Endothelial cell of umbilical vein (primary cell): ENCODE results near the gene TECTA.

ENCODE experiments used
- CTCF ChIP-seq, 2 donors: IDR thresholded peaks; 1 replicate in 1 of 2; 2 replicates in 1 of 2; pipeline ENCODE4 v1.5.1; 2011; ENCODE audit warnings: low read length in 2 of 2, mild to moderate bottlenecking in 2 of 2, moderate library complexity in 2 of 2, control low read depth in 1 of 2, inconsistent platforms in 1 of 2, low read depth in 1 of 2; ENCODE audit not compliant: insufficient read depth in 1 of 2; ENCODE audit errors: extremely low read depth in 1 of 2
- EZH2 ChIP-seq: IDR thresholded peaks from 2 replicates; pipeline ENCODE4 v1.6.1; 2012; ENCODE audit warnings: borderline replicate concordance, low read depth, mild to moderate bottlenecking, moderate library complexity, low read length, inconsistent platforms; ENCODE audit not compliant: severe bottlenecking
- FOS ChIP-seq: IDR thresholded peaks from 2 replicates; pipeline ENCODE4 v1.6.1; 2011; ENCODE audit warnings: mild to moderate bottlenecking, low read length, moderate library complexity, borderline replicate concordance; ENCODE audit not compliant: insufficient read depth
- GATA2 ChIP-seq: IDR thresholded peaks from 2 replicates; pipeline ENCODE4 v1.7.0; 2011; ENCODE audit warnings: low read depth, mild to moderate bottlenecking, moderate library complexity, mixed read lengths, low read length; ENCODE audit not compliant: insufficient read length, insufficient read depth
- JUN ChIP-seq: IDR thresholded peaks from 2 replicates; pipeline ENCODE4 v1.6.1; 2011; ENCODE audit warnings: borderline replicate concordance, low read depth; ENCODE audit not compliant: insufficient read length, insufficient read depth
- MAX ChIP-seq: IDR thresholded peaks from 2 replicates; pipeline ENCODE4 v1.6.1; 2011; ENCODE audit not compliant: insufficient read depth, insufficient read length
- MYC ChIP-seq: IDR thresholded peaks from one replicate; pipeline ENCODE4 v1.6.1; 2011; ENCODE audit warnings: mild to moderate bottlenecking, low read depth, low read length
- POLR2A ChIP-seq: IDR thresholded peaks from 2 replicates; pipeline ENCODE4 v1.6.1; 2012; ENCODE audit warnings: low read depth, mild to moderate bottlenecking, control low read depth, low read length
- POLR2AphosphoS5 ChIP-seq: IDR thresholded peaks from 2 replicates; pipeline ENCODE4 v1.6.1; 2012; ENCODE audit warnings: low read depth, mild to moderate bottlenecking, control low read depth, low read length, moderate library complexity; ENCODE audit not compliant: insufficient read depth

DNA sequence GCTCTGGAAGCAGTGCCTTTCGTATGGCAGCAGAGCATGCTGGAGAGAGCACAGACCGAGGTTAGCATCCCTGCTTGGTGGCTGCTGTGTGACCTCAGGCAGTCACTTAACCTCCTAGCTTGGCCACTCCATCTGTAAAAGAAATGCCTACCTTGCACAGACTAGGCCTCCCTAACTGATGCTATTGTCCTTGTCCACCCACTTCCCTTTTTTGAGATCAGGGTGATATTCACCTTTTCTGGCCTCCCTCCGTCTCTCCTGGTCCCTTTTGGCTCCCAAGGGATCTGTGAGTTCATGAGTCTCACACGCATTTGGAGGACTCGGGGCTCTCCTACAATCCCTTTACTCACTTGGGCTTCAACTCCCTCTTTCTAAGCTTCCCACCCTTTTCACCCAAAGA, 37.2 kb downstream of the TECTA start:
- no peak for TF ChIP-seq CTCF (IDR thresholded peaks at IDR 0.05; ENCODE audit: extremely low read depth in 1 of 2, insufficient read depth in 1 of 2, low read depth in 1 of 2, low read length in 2 of 2)
- no peak for TF ChIP-seq EZH2
- TF ChIP-seq POLR2AphosphoS5: no peak
- no peak for TF ChIP-seq MYC
- TF ChIP-seq JUN: no peak
- TF ChIP-seq POLR2A: no peak
- TF ChIP-seq MAX: no peak
- TF ChIP-seq FOS: no peak
- no peak for TF ChIP-seq GATA2
